Measurements from ENCODE around the gene AEBP1.

Gene AEBP1

GRCh38 chr7:44145479-44145968 is 41.4 kb downstream of the AEBP1 start:
- no peak for DNase-seq

- no peak for DNase-seq
Measured at GRCh38 chr7:44145969-44146911, 42.1 kb downstream of the AEBP1 start.

- DNase-seq, result no peak
Measured at GRCh38 chr7:44147026-44147991, 43.2 kb downstream of the AEBP1 start.

- DNase-seq, result no peak
Measured at GRCh38 chr7:44148166-44148565, 44.0 kb downstream of the AEBP1 start.

GRCh38 chr7:44148961-44149536 is 44.9 kb downstream of the AEBP1 start:
- no peak for DNase-seq

- no peak for DNase-seq
Measured at GRCh38 chr7:44149571-44150465, 45.7 kb downstream of the AEBP1 start.

- no peak for DNase-seq
Measured at GRCh38 chr7:44150466-44150832, 46.3 kb downstream of the AEBP1 start.

- DNase-seq, result no peak
Measured at GRCh38 chr7:44150966-44151941, 47.1 kb downstream of the AEBP1 start.

GRCh38 chr7:44151956-44152355 is 47.8 kb downstream of the AEBP1 start:
- DNase-seq, result no peak

- DNase-seq, result no peak
Measured at GRCh38 chr7:44152971-44153947, 49.1 kb downstream of the AEBP1 start.

GRCh38 chr7:44153948-44154335 is 49.8 kb downstream of the AEBP1 start:
- DNase-seq, result no peak

- DNase-seq, result no peak
Measured at GRCh38 chr7:44154703-44155102, 50.6 kb downstream of the AEBP1 start.

GRCh38 chr7:44155191-44156185 is 51.3 kb downstream of the AEBP1 start:
- DNase-seq, result no peak

GRCh38 chr7:44156453-44157010 is 52.4 kb downstream of the AEBP1 start:
- no peak for DNase-seq

- no peak for DNase-seq
Measured at GRCh38 chr7:44157116-44158080, 53.3 kb downstream of the AEBP1 start.

- DNase-seq, result no peak
Measured at GRCh38 chr7:44158096-44158872, 54.1 kb downstream of the AEBP1 start.

Data from DMS79 (cell line).